ENCODE results near the gene RASIP1. TPM values are rescaled to one million over a fixed set of nuclear protein-coding genes. Genes with fewer than 3 reads are reported as not detected.

RASIP1 gene
- total RNA-seq, 1 donor from 2014 or later: 3.1 TPM

DNA sequence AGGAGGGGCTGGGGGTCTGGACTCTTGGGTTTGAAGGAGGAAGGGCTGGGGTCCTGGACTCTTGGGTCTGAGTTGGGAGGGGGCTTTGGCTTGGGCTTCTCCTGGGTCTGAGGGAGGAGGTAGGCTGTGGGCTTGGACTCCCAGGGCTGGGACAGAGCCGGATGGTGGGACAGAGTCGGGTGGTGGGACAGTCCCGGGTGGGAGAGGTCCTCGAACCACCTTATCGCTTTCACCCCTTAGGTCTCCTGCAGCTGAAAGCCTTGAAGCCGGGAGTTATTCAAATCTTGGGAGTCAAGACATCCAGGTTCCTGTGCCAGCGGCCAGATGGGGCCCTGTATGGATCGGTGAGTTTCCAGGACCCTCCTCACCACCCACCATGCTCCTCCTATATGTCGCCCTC is 16.3 kb upstream of the RASIP1 start:
- no peak for ATAC-seq
- DNase-seq (ENCODE audit: low spot score): no peak

DNA sequence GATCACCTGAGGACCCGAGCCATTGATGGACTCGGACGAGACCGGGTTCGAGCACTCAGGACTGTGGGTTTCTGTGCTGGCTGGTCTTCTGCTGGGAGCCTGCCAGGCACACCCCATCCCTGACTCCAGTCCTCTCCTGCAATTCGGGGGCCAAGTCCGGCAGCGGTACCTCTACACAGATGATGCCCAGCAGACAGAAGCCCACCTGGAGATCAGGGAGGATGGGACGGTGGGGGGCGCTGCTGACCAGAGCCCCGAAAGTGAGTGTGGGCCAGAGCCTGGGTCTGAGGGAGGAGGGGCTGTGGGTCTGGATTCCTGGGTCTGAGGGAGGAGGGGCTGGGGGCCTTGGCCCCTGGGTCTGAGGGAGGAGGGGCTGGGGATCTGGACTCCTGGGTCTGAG is 15.8 kb upstream of the RASIP1 start:
- ATAC-seq: no peak
- no peak for DNase-seq (ENCODE audit: low spot score)

DNA sequence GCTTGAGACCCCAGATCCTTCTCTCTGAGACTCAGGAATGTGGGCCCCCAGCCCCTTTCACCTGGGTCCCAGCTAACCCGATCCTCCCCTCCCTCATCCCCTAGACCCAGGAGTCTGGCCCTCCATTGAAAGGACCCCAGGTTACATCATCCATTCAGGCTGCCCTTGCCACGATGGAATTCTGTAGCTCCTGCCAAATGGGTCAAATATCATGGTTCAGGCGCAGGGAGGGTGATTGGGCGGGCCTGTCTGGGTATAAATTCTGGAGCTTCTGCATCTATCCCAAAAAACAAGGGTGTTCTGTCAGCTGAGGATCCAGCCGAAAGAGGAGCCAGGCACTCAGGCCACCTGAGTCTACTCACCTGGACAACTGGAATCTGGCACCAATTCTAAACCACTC is 15.4 kb upstream of the RASIP1 start:
- ATAC-seq: peak; percentile 74
- peak; percentile 71 for DNase-seq (ENCODE audit: low spot score)

DNA sequence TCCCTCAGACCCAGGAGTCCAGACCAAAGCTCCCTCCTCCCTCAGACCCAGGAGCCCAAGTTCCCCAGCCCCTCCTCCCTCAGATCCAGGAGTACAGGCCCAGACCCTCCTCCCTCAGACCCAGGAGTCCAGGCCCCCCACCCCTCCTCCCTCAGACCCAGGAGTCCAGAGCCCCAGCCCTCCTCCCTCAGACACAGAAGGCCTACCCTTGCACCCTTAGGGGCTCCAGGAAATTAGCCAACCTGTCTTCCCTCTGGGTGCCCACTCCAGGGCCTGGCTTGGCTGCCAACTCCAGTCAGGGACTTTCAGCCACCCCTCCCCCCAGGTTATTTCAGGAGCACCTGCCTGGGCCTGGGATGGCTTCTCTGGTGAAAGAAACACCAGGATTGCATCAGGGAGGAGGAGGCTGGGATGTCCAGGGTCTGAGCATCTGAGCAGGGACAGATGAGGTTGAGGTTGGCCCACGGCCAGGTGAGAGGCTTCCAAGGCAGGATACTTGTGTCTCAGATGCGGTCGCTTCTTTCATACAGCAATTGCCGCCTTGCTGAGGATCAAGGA is 14.8 kb upstream of the RASIP1 start, which contains the start of gene FGF21:
Gene FGF21 (plus strand): TSS at position 441 of the 558 bp plus-strand sequence. CDS start 713 bp downstream, outside the sequence.
- peak; percentile 45 for ATAC-seq
- no peak for DNase-seq (ENCODE audit: low spot score)

GRCh38 chr19:48752496-48753365 is 12.3 kb upstream of the RASIP1 start, which contains the start of gene FUT1:
Gene FUT1, minus strand, starts transcription at chr19:48752641. Its CDS starts 1,360 bp downstream, at chr19:48751281.
- peak; percentile 57 for ATAC-seq

DNA sequence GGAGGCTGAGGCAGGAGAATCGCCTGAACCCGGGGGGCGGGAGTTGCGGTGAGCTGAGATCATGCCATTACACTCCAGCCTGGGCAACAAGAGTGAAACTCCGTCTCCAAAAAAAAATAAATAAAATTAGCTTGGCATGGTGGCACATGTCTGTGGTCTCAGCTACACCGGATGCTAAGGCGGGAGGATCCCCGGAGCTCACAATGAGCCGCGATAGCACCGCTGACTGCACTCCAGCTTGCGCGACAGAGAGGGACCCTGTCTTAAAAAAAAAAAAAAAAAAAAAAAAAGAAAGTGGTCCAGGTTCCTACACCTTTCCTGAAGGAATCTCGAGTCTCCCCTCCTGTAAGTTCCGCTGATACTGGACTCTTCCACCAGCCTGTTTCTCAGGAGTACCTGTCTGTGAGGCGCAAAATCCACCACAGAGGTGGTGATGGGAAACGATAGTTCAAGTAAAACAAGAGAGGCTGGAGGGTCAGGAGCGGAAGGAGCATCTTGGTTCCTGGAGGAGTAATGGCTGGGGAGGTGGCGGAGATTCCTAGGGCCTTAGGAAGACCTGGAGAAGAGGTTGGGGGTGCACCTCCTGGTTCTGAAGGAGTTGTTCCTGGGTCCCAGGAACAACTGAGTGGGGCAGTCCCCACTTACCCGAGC is 11.6 kb upstream of the RASIP1 start:
- DNase-seq (ENCODE audit: low spot score) (no peak), ATAC-seq (no peak)

More at GRCh38 chr19:48752496-48753365, 12.3 kb upstream of the RASIP1 start, which contains the start of gene FUT1:
- no peak for DNase-seq (ENCODE audit: low spot score)

- DNase-seq (ENCODE audit: low spot score) (no peak), ATAC-seq (no peak)
Observed at GRCh38 chr19:48750771-48751504, 10.5 kb upstream of the RASIP1 start.

DNA sequence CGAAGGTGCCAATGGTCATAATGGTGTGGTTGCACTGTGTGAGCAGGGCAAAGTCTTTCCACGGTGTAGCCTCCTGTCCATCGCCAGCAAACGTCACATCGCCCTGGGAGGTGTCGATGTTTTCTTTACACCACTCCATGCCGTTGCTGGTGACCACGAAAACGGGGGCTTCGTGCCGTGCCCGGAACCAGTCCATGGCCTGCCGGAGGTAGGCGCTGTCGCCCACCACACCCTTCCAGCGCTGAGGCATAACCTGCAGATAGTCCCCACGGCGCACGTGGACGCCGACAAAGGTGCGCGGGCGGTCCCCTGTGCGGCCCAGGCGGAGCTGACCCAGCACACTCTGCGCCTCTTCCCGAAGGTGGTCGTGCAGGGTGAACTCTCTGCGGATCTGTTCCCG is 9.9 kb upstream of the RASIP1 start:
- DNase-seq (ENCODE audit: low spot score): no peak

GRCh38 chr19:48749571-48750198 is 9.3 kb upstream of the RASIP1 start:
- no peak for ATAC-seq
- no peak for DNase-seq (ENCODE audit: low spot score)

More for the DNA sequence above, 9.9 kb upstream of the RASIP1 start:
- ATAC-seq: peak; percentile 51

DNA sequence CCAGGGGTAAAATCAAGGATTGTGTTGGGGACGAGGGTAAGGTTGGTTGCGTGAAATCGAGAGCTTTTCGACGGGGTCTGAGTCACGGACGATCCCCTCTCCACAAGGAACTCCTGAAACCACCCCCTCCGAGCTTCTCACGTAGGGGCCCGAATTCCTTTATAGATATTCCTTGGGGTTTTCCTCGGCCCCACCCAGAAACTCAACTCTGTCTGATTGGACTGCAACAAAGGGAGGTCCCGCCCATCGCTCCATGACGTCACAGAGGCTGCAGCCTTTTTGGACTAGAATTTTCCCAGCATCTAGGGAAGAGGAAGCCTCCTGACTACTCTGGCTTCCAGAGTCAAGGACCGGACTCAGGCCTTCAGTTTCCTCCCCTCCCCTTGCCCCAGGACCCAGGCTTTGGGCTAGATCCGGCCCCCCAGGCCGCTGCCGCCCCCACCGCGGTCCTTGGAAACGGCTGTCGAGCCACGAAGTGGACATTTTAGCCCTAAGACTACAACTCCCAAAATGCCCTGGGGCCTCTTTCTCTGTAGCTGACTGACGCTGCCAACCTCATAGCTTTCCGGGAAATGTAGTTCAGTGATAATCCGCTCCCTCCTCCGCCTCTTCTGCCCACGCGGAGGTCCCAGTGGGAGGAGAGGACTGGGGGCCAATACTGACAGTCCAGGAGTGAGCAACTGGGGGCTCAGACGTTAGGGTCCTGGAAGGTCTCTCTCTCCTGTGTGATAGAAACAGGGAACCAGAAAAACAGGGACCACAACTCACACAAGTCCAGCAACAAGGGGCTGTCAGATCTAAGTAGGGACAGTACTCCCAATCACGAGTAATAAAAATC is 6.5 kb upstream of the RASIP1 start, which contains the start of gene IZUMO1:
Gene IZUMO1 (minus strand): TSS at position 172 of the 838 bp plus-strand sequence. CDS start 1,050 bp downstream, outside the sequence.
- peak; percentile 68 for DNase-seq (ENCODE audit: low spot score)
- ATAC-seq: peak; percentile 80

- ATAC-seq (no peak), DNase-seq (ENCODE audit: low spot score) (no peak)
Observed at GRCh38 chr19:48746110-48746509, 5.7 kb upstream of the RASIP1 start.

DNA sequence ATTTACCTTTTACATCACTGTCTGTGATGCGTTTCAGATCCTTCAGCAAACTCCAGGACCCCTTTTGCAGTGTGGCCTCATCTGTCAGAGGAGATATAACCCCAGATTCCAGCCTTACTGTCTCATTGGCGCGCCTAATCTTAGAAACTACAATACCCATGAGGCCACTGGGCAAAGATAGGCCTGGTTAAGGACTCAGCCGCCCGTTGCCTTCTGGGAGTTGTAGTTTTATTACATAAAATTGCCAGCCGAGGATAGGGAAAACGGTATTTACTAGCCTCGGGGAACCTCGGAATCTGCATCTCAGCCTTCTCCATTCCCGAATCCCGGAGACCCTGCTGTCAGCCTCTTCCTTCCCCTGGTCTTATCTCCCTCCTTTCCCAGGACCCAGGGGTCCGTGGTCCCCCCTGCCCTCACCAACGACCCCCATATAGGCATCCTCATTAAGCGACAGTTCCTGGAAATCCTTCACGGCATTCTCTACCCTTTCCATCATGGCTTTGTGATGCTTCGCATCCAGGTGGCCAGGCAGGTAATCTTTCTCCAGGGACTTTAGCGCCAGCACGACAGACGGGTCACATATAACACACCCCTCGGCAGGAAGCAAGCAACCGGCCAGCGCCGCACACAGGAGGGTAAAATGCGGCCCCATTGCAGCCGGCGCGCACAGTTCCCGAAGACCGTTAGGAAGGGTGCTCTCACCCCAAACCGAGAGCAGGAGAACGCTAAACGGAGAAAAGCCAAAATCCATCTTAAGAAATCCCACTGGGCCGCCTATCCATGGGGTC is 5.0 kb upstream of the RASIP1 start:
- DNase-seq (ENCODE audit: low spot score): no peak
- peak; percentile 76 for ATAC-seq

- ATAC-seq (no peak), DNase-seq (ENCODE audit: low spot score) (no peak)
Observed at GRCh38 chr19:48742096-48742495, 1.7 kb upstream of the RASIP1 start.

DNA sequence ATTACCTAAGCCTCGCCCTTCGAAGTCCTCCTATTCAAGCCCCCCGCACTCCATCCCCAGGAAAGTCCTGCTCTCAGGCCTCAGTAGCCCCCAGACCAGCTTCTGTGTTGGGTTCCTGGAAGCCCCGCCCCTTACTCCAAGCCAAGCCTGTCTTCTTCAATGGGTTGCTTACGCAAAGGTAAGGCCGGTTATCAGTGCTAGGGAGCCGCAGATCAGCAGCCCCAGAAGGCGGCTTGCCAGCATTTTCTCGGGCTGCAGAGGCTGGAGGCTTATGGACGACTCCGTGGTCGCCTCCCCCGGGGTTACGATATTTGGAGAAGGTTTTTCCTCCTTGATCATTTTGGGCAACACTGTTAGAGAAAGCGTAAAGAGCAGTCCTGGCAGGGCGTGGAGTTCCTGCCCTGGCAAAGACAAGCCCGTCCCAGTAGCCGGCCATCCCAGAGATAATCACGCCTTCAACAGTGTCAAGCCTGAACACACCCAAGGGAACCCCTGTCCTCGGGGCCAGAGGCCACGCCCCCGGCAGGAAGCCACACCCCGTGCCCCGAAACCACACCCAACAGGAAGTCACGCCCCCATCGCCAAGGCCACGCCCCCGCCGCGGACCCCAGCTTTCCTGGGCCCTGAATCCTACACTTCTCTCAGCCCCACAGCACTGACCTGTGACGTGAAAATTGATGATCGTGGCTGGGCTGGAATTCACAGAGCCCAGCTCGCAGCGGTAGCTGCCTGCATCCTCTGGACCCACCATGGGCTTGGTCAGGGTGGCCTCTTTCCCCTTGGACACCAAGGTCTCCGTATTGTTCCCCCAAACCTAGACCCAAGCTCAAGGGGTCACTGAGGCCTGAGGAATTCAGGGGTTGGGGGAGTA is 954 bp upstream of the RASIP1 start:
- DNase-seq (ENCODE audit: low spot score) (peak; percentile 59), ATAC-seq (no peak)

DNA sequence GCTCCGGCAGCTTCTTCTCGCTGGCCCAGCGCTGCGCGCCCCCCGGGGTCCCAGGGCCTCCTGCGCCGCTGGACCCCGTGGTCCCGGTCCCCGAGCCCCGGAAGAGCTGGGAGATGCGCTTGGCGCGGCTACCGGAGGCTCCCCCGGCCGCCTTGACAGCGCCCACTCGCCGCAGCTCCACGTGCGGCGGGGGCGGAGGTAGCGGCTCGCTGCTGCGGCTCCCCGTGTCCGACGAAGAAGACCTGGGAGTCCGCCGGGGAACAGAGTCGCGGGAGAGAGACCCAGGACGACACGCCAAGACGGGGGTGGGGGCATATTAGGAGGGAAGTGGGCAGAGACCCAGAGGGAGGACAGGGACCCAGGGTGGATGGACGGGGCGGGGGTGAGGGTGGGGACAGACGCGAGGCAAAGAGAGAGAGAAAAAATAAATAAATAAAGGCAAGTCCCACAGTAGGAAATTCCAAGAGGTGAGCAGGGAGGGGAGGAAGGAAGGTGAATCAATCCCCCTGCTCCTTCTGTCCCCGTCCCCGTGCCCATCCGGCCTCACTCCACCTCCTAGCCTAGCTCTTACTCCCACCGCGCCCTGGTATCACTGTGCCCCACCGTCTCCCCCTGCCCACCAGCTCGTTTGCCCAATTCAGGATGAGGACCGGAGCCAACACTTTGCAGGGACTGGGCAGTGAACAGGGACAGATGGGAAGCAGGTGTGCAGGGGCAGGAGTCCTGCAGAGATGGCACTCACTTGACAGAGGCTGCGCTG is 826 bp downstream of the RASIP1 start:
- DNase-seq (ENCODE audit: low spot score) (no peak), ATAC-seq (no peak)

DNA sequence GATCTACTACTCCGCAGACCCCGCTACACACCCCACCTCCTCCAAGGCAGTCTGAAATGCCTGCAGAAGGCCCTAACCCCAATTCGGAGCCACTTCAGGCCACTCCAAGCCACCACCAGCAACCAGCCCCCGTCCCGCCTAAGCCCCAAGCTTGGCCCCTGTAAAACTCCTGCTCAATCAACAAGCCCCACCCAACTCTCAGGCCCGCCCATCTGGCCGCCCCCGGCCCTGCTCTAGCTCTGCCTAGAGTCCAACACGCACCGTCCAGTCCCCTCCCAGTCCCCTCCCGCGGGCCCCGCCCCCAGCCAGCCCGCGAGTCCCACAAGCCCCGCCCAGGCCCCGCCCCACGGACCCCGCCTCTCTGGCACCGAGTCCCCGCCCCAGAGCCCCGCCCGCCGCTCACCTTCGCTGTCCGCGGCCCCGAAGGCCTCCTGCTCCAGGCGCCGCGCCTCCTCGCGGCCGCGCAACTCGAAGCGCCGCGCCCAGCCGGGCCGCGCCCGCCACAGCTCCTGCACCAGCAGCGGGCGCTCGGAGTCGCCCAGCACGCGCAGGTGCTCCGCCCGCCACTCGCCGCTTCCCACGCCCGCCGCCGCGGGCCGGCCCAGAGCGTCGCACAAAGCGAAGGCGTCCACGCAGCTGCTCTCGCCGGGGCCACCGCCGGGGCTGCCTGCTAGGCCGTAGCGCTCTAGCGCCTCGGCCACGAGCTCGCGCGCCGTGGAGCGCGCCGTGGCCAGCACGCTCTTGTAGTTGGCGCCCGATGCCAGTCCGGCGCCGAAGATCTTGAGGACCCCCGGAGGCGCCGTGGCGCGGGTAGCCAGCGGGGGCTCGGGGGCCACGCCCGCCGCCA is 1.6 kb downstream of the RASIP1 start:
- DNase-seq (ENCODE audit: low spot score): peak; percentile 95
- ATAC-seq: peak; percentile 93
